B cell (primary cell): ENCODE data around the gene GALNT18. TPM values are rescaled to one million over a fixed set of nuclear protein-coding genes. Genes with fewer than 3 reads are reported as not detected.

ENCODE experiments used
- ATAC-seq: fragments of 200-7000 bp; cut with Tn5 transposase; one replicate; pipeline ENCODE4 v1.10.0; 2021; ENCODE audit warnings: low read depth, mild to moderate bottlenecking, moderate number of reproducible peaks, moderate library complexity
- CTCF ChIA-PET: fragments of 350-600 bp; sonication (Branson Sonifier 250); formaldehyde crosslinking; loops from one replicate; lab custom pipeline; 2021; ENCODE audit warnings: antibody characterized with exemption, inconsistent platforms; lab: Charles Lee
- POLR2A ChIA-PET: fragments of 350-600 bp; sonication (Branson Sonifier 250); formaldehyde crosslinking; loops from one replicate; lab custom pipeline; 2021; ENCODE audit warnings: antibody characterized with exemption; lab: Charles Lee
- DNase-seq: peaks from one replicate; pipeline ENCODE4 v3.0.0; 2013
- H2AFZ ChIP-seq: 2 replicates; pipeline ENCODE4 v1.6.1; 2012; ENCODE audit warnings: mild to moderate bottlenecking, low read depth, low read length; ENCODE audit not compliant: insufficient read depth, poor library complexity, severe bottlenecking
- H3K27ac ChIP-seq, 2 donors: 1 replicate in 1 of 2; 2 replicates in 1 of 2; pipeline ENCODE4 v1.5.1; 2012 to 2013; ENCODE audit warnings: low read length in 2 of 2, mild to moderate bottlenecking in 2 of 2, moderate library complexity in 1 of 2
- H3K27me3 ChIP-seq, 4 experiments: fragments of 200-600 bp in 1 of 4; sonication (generic) in 1 of 4; replicated peaks in 1 of 4; 1 replicate in 2 of 4; 2 replicates in 2 of 4; pipeline versions ENCODE4 v1.6.1 to v1.7.0; 2013 to 2016; ENCODE audit warnings: low read length in 3 of 4, mild to moderate bottlenecking in 2 of 4, mixed read lengths in 1 of 4, moderate library complexity in 1 of 4; ENCODE audit not compliant: insufficient read depth in 4 of 4, control insufficient read depth in 3 of 4; ENCODE audit errors: control extremely low read depth in 1 of 4
- H3K36me3 ChIP-seq, 2 experiments: replicated peaks in 1 of 2; 1 replicate in 1 of 2; 2 replicates in 1 of 2; pipeline versions ENCODE4 v1.6.1 to v1.7.1; 2013; ENCODE audit warnings: low read length in 1 of 2; ENCODE audit not compliant: insufficient read depth in 2 of 2, control insufficient read depth in 1 of 2; ENCODE audit errors: control extremely low read depth in 1 of 2, extremely low read depth in 1 of 2
- H3K4me1 ChIP-seq, 2 donors: fragments of 200-600 bp in 1 of 2; sonication (generic) in 1 of 2; 1 replicate in 1 of 2; 2 replicates in 1 of 2; pipeline versions ENCODE4 v1.5.1 to v1.6.1; 2013 to 2017; ENCODE audit warnings: low read length in 2 of 2; ENCODE audit not compliant: control insufficient read depth in 2 of 2, insufficient read depth in 2 of 2
- H3K4me2 ChIP-seq: replicated peaks from 2 replicates; pipeline ENCODE3; 2012; ENCODE audit warnings: mild to moderate bottlenecking, low read depth, low read length; ENCODE audit not compliant: poor library complexity, severe bottlenecking
- H3K4me3 ChIP-seq, 5 experiments: fragments of 200-600 bp in 1 of 5; sonication (generic) in 1 of 5; 1 replicate in 3 of 5; 2 replicates in 2 of 5; pipeline versions ENCODE4 v1.5.1 to v1.7.0; 2011 to 2016; ENCODE audit warnings: low read length in 4 of 5, mild to moderate bottlenecking in 4 of 5, low read depth in 2 of 5, control low read depth in 1 of 5, moderate library complexity in 1 of 5; ENCODE audit not compliant: insufficient read depth in 1 of 5; ENCODE audit errors: control extremely low read depth in 1 of 5, extremely low read depth in 1 of 5
- H3K79me2 ChIP-seq: fragments of 200-600 bp; sonication (generic); one replicate; pipeline ENCODE4 v1.6.0; 2016; ENCODE audit warnings: low read length; ENCODE audit not compliant: control insufficient read depth, insufficient read depth
- H3K9ac ChIP-seq: fragments of 200-600 bp; sonication (generic); 2 replicates; pipeline ENCODE4 v1.6.1; 2017; ENCODE audit warnings: mild to moderate bottlenecking, low read length, moderate library complexity
- H3K9me3 ChIP-seq, 3 donors: one replicate each; pipeline versions ENCODE4 v1.6.1 to v1.7.1; 2013; ENCODE audit warnings: low read length in 2 of 3; ENCODE audit not compliant: control insufficient read depth in 2 of 3, insufficient read depth in 1 of 3; ENCODE audit errors: control extremely low read depth in 1 of 3
- H4K20me1 ChIP-seq: 2 replicates; pipeline ENCODE4 v1.6.0; 2012; ENCODE audit warnings: mild to moderate bottlenecking, low read length; ENCODE audit not compliant: insufficient read depth, control insufficient read depth, poor library complexity, severe bottlenecking
- H3K27ac Mint-ChIP-seq: one replicate; pipeline ENCODE4 v1.8.0; 2021; ENCODE audit warnings: mixed read lengths
- H3K27me3 Mint-ChIP-seq: one replicate; pipeline ENCODE4 v1.8.0; 2021; ENCODE audit warnings: mixed read lengths
- H3K4me1 Mint-ChIP-seq: one replicate; pipeline ENCODE4 v1.8.0; 2021; ENCODE audit warnings: mixed read lengths
- H3K4me3 Mint-ChIP-seq: one replicate; pipeline ENCODE4 v1.8.0; 2021; ENCODE audit warnings: mixed read lengths
- H3K9me3 Mint-ChIP-seq: one replicate; pipeline ENCODE4 v1.8.0; 2022; ENCODE audit warnings: mixed read lengths; ENCODE audit not compliant: insufficient read depth
- CTCF ChIP-seq: fragments of 200-600 bp; IDR thresholded peaks from one replicate; pipeline ENCODE4 v1.8.0; 2022; ENCODE audit warnings: antibody characterized with exemption, mild to moderate bottlenecking
- EZH2 ChIP-seq: IDR thresholded peaks from 2 replicates; pipeline ENCODE4 v1.6.1; 2012; ENCODE audit warnings: borderline replicate concordance, low read depth, mild to moderate bottlenecking, moderate library complexity, low read length; ENCODE audit not compliant: insufficient read depth, poor library complexity, severe bottlenecking
- WGBS: methylation state at CpG from one replicate; pipeline ENCODE4 v1.1.5; 2013; ENCODE audit warnings: missing lambda C conversion rate; ENCODE audit not compliant: insufficient coverage; 5-methylcytosine and 5-hydroxymethylcytosine counted together
- intact Hi-C: fragments of 100-400 bp; cut with micrococcal nuclease; formaldehyde crosslinking; loops from one replicate; pipeline ENCODE4 v1.10.0; 2022
- polyA plus RNA-seq: library from polyadenylated mRNA; depleted of rRNA; stranded (reverse); fragments of >200 nt; gene quantifications from 2 replicates; pipeline ENCODE4 v1.2.3, GENCODE V29; 2012
- total RNA-seq, 2 donors: library from RNA; stranded (reverse); fragments of 120-200 nt in 1 of 2; gene quantifications; 1 replicate in 1 of 2; 2 replicates in 1 of 2; pipeline versions ENCODE4 v1.2.3 to v1.2.4, GENCODE V29; 2013 to 2022

GALNT18 gene
- total and polyA plus RNA-seq, 2 donors (not counting 1 experiment from before 2014, with no cell fraction given) = not detected

DNA sequence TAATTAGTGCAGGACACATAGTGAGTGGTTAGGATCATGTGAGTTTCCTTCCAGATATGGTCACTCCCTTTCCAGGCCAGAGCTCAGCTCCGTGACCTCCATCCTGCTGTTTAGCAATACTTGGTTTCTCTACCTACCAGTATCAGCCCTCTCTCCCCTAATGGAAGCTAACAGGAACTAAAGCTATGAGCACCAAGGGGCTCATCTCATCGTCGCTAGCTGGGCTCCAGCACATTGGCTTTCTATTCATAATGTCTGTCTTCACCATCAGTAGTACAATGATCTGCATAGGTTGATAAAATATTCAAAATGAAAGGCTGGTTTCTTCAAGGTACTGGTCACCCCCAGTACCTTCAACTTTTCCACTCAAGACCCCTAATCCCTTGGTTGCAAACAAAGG lies 2.4 kb upstream of the GALNT18 start:
- no peak overlapping the region for H3K9ac ChIP-seq
- Mint-ChIP-seq H3K9me3 (no peaks in the 10 kb centered on the region), H3K27ac (no peak overlapping the region), H3K4me3 (no peak overlapping the region), H3K27me3 (peaks cover 46% of the 10 kb centered on the region), H3K4me1 (peaks cover 18% of the 10 kb centered on the region)
- ATAC-seq = no peak
- H3K27me3 ChIP-seq = peaks cover 0 to 36% (median 14%) of the 10 kb centered on the region in 4 experiments
- no peak overlapping the region for H3K4me3 ChIP-seq
- intact Hi-C loops = loop anchor here (10.0 kb wide), 1 partner anchor 689 kb away; no protein-coding TSS in a partner anchor
- no peak for TF ChIP-seq EZH2
- TF ChIP-seq CTCF = no peak
- no peaks in the 10 kb centered on the region for H3K36me3 ChIP-seq
- ChIA-PET CTCF (no interaction called here), POLR2A (no interaction called here)
- H3K27ac ChIP-seq = no peak overlapping the region
- no peak overlapping the region for H3K4me2 ChIP-seq
- no peak overlapping the region for H2AFZ ChIP-seq
- DNase-seq = no peak
- WGBS = 100% methylated on average over 1 of the region's 3 CpGs
- no peaks in the 10 kb centered on the region for H3K79me2 ChIP-seq
- H3K9me3 ChIP-seq = peaks cover 0 to 15% (median 0%) of the 10 kb centered on the region in 3 donors
- H3K4me1 ChIP-seq = peaks cover 13 to 19% of the 10 kb centered on the region in 2 donors
- H4K20me1 ChIP-seq = no peaks in the 10 kb centered on the region

GRCh38 chr11:11622772-11623171 lies 967 bp upstream of the GALNT18 start:
- ATAC-seq (no peak), DNase-seq (no peak)
- Histone ChIP-seq H3K9ac (no peak overlapping the region), H3K4me2 (no peak overlapping the region), H4K20me1 (no peaks in the 10 kb centered on the region), H3K79me2 (no peaks in the 10 kb centered on the region), H3K4me3 (no peak overlapping the region), H3K9me3 (peaks cover 0 to 15% (median 0%) of the 10 kb centered on the region in 3 donors), H3K4me1 (peaks cover 13 to 19% of the 10 kb centered on the region in 2 donors), H2AFZ (no peak overlapping the region), H3K27ac (no peak overlapping the region), H3K27me3 (peaks cover 0 to 46% (median 18%) of the 10 kb centered on the region in 4 experiments), H3K36me3 (no peaks in the 10 kb centered on the region)
- Mint-ChIP-seq H3K27ac (no peak overlapping the region), H3K27me3 (peaks cover 53% of the 10 kb centered on the region), H3K9me3 (no peaks in the 10 kb centered on the region), H3K4me3 (peak overlapping the region; percentile 52), H3K4me1 (peaks cover 19% of the 10 kb centered on the region)
- TF ChIP-seq CTCF (no peak), EZH2 (no peak)
- WGBS = 88% methylated on average over 3 of the region's 5 CpGs
- intact Hi-C loops = loop anchor here (10.0 kb wide), 1 partner anchor 688 kb away; no protein-coding TSS in a partner anchor
- POLR2A ChIA-PET = no interaction called here
- CTCF ChIA-PET = no interaction called here
